IMR-90 (cell line): ENCODE data around the gene SOCS3. TPM values are rescaled to one million over a fixed set of nuclear protein-coding genes. Genes with fewer than 3 reads are reported as not detected.

ENCODE experiments used
- ATAC-seq: fragments of 200-7000 bp; cut with Tn5 transposase; 2 replicates; pipeline ENCODE4 v1.9.1; 2020; ENCODE audit warnings: low read depth, mild to moderate bottlenecking, moderate library complexity
- BruUV-seq: library from RNA; stranded (reverse); fragments of 400-500 nt; replicated peaks from 2 replicates; lab custom pipeline; 2021; lab: Mats Ljungman, UMichigan
- CTCF ChIA-PET: fragments of 300-600 bp; formaldehyde crosslinking; extraction: SDS; loops from one replicate; lab custom pipeline; 2021; ENCODE audit warnings: antibody characterized with exemption; lab: Yijun Ruan, JAX
- POLR2A ChIA-PET: fragments of 300-600 bp; sonication (Branson Sonifier 250); formaldehyde crosslinking; loops from one replicate; lab custom pipeline; 2022; ENCODE audit warnings: antibody characterized with exemption; ENCODE audit not compliant: unreplicated experiment; lab: Charles Lee
- DNase-seq: peaks from one replicate; pipeline ENCODE4 v3.0.0; 2013
- H2AFZ ChIP-seq: replicated peaks from 2 replicates; pipeline ENCODE3; 2013; ENCODE audit warnings: low read length, mild to moderate bottlenecking; ENCODE audit not compliant: poor library complexity
- H2AK5ac ChIP-seq: 2 replicates; pipeline ENCODE4 v1.6.1; 2013; ENCODE audit warnings: low read depth, low read length, inconsistent platforms
- H2AK9ac ChIP-seq: replicated peaks from 2 replicates; pipeline ENCODE3; 2013; ENCODE audit warnings: mild to moderate bottlenecking, low read depth, low read length, moderate library complexity; ENCODE audit not compliant: poor library complexity
- H2BK120ac ChIP-seq: 2 replicates; pipeline ENCODE4 v1.6.1; 2013; ENCODE audit warnings: low read depth, low read length, inconsistent platforms
- H2BK15ac ChIP-seq: 3 replicates; pipeline ENCODE4 v1.6.1; 2013; ENCODE audit warnings: low read depth, low read length, inconsistent platforms
- H2BK20ac ChIP-seq: 2 replicates; pipeline ENCODE4 v1.6.1; 2013; ENCODE audit warnings: low read depth, mild to moderate bottlenecking, inconsistent platforms, low read length, moderate library complexity
- H2BK5ac ChIP-seq: 2 replicates; pipeline ENCODE4 v1.6.1; 2013; ENCODE audit warnings: mild to moderate bottlenecking, low read depth, low read length, inconsistent platforms; ENCODE audit not compliant: poor library complexity, severe bottlenecking
- H3K14ac ChIP-seq: replicated peaks from 2 replicates; pipeline ENCODE4 v1.6.1; 2013; ENCODE audit warnings: low read depth, low read length, inconsistent platforms
- H3K18ac ChIP-seq: 2 replicates; pipeline ENCODE4 v1.6.1; 2013; ENCODE audit warnings: low read depth, low read length, control low read depth
- H3K23ac ChIP-seq: 2 replicates; pipeline ENCODE4 v1.6.1; 2013; ENCODE audit warnings: low read depth, low read length, inconsistent platforms
- H3K27ac ChIP-seq: 2 replicates; pipeline ENCODE4 v1.5.1; 2013; ENCODE audit warnings: mild to moderate bottlenecking, control low read depth, low read length; ENCODE audit not compliant: insufficient read depth
- H3K27me3 ChIP-seq: 2 replicates; pipeline ENCODE4 v1.6.1; 2013; ENCODE audit warnings: low read length; ENCODE audit not compliant: control insufficient read depth, insufficient read depth
- H3K36me3 ChIP-seq: 2 replicates; pipeline ENCODE4 v1.6.1; 2013; ENCODE audit warnings: low read length, mixed read lengths; ENCODE audit not compliant: control insufficient read depth, insufficient read depth
- H3K4ac ChIP-seq: 2 replicates; pipeline ENCODE4 v1.6.1; 2013; ENCODE audit warnings: low read depth, low read length, inconsistent platforms
- H3K4me1 ChIP-seq: 2 replicates; pipeline ENCODE4 v1.6.1; 2013; ENCODE audit warnings: low read length, mixed read lengths; ENCODE audit not compliant: control insufficient read depth, insufficient read depth
- H3K4me2 ChIP-seq: 2 replicates; pipeline ENCODE4 v1.6.1; 2013; ENCODE audit warnings: low read depth, mild to moderate bottlenecking, control low read depth, low read length, moderate library complexity
- H3K4me3 ChIP-seq: 2 replicates; pipeline ENCODE4 v1.5.1; 2013; ENCODE audit warnings: low read depth, mild to moderate bottlenecking, control low read depth, low read length, moderate library complexity; ENCODE audit not compliant: insufficient read depth
- H3K56ac ChIP-seq: 2 replicates; pipeline ENCODE4 v1.6.1; 2013; ENCODE audit warnings: low read length, inconsistent platforms; ENCODE audit not compliant: insufficient read depth; ENCODE audit errors: extremely low read depth
- H3K79me1 ChIP-seq, 2 experiments: 2 replicates each; pipeline ENCODE4 v1.6.1; 2013; ENCODE audit warnings: low read length in 2 of 2, inconsistent platforms in 1 of 2, low read depth in 1 of 2
- H3K9ac ChIP-seq: 2 replicates; pipeline ENCODE4 v1.6.1; 2013; ENCODE audit warnings: low read depth, low read length, control low read depth
- H3K9me1 ChIP-seq: 2 replicates; pipeline ENCODE4 v1.6.1; 2013; ENCODE audit warnings: low read length, inconsistent platforms; ENCODE audit not compliant: insufficient read depth
- H3K9me3 ChIP-seq: 2 replicates; pipeline ENCODE4 v1.6.1; 2013; ENCODE audit warnings: low read length; ENCODE audit not compliant: control insufficient read depth, insufficient read depth
- H4K20me1 ChIP-seq: 2 replicates; pipeline ENCODE4 v1.6.1; 2013; ENCODE audit warnings: low read length, inconsistent platforms; ENCODE audit not compliant: insufficient read depth
- H4K5ac ChIP-seq: 2 replicates; pipeline ENCODE4 v1.6.1; 2013; ENCODE audit warnings: mild to moderate bottlenecking, low read depth, low read length, control low read depth
- H4K8ac ChIP-seq, 2 experiments: 2 replicates each; pipeline ENCODE4 v1.6.1; 2013; ENCODE audit warnings: low read depth in 2 of 2, low read length in 2 of 2, control low read depth in 1 of 2, inconsistent platforms in 1 of 2
- H4K91ac ChIP-seq: 2 replicates; pipeline ENCODE4 v1.6.1; 2013; ENCODE audit warnings: low read depth, low read length, inconsistent platforms; ENCODE audit not compliant: insufficient read depth
- BHLHE40 ChIP-seq: fragments of 150-350 bp; IDR thresholded peaks from 2 replicates; pipeline ENCODE4 v1.6.1; 2016; ENCODE audit warnings: mild to moderate bottlenecking, low read depth, low read length
- CEBPB ChIP-seq: IDR thresholded peaks from 2 replicates; pipeline ENCODE4 v1.6.1; 2012; ENCODE audit warnings: low read depth, low read length, improper control_type of control experiment
- CHD1 ChIP-seq: IDR thresholded peaks from 2 replicates; pipeline ENCODE4 v1.6.1; 2012; ENCODE audit warnings: low read depth, low read length, improper control_type of control experiment
- CTCF ChIP-seq: conservative IDR thresholded peaks from 2 replicates; pipeline ENCODE4 v1.5.1; 2012; ENCODE audit warnings: mild to moderate bottlenecking, low read depth, low read length, improper control_type of control experiment
- ELK1 ChIP-seq: fragments of 150-350 bp; IDR thresholded peaks from 2 replicates; pipeline ENCODE4 v1.6.1; 2016; ENCODE audit warnings: low read depth, mild to moderate bottlenecking, low read length, moderate library complexity, borderline replicate concordance
- FOS ChIP-seq: fragments of 150-350 bp; IDR thresholded peaks from 2 replicates; pipeline ENCODE4 v1.6.1; 2016; ENCODE audit warnings: low read depth, low read length
- MAFK ChIP-seq: IDR thresholded peaks from 2 replicates; pipeline ENCODE4 v1.6.1; 2012; ENCODE audit warnings: low read depth, low read length, improper control_type of control experiment
- MAZ ChIP-seq: IDR thresholded peaks from 2 replicates; pipeline ENCODE4 v1.6.1; 2012; ENCODE audit warnings: low read depth, mild to moderate bottlenecking, low read length, improper control_type of control experiment, moderate library complexity, borderline replicate concordance
- MXI1 ChIP-seq: IDR thresholded peaks from 2 replicates; pipeline ENCODE4 v1.6.1; 2012; ENCODE audit warnings: low read depth, mild to moderate bottlenecking, low read length, moderate library complexity, borderline replicate concordance
- NFE2L2 ChIP-seq: fragments of 150-350 bp; IDR thresholded peaks from 2 replicates; pipeline ENCODE4 v1.6.1; 2016; ENCODE audit warnings: low read depth, mild to moderate bottlenecking, low read length
- POLR2A ChIP-seq: IDR thresholded peaks from 2 replicates; pipeline ENCODE4 v1.6.1; 2012; ENCODE audit warnings: mild to moderate bottlenecking, low read depth, low read length
- RAD21 ChIP-seq: IDR thresholded peaks from 2 replicates; pipeline ENCODE4 v1.6.1; 2012; ENCODE audit warnings: low read length, improper control_type of control experiment
- RCOR1 ChIP-seq: IDR thresholded peaks from 2 replicates; pipeline ENCODE4 v1.6.1; 2012; ENCODE audit warnings: mild to moderate bottlenecking, low read length, improper control_type of control experiment; ENCODE audit not compliant: insufficient replicate concordance
- RFX5 ChIP-seq: IDR thresholded peaks from 2 replicates; pipeline ENCODE4 v1.8.0; 2012; ENCODE audit warnings: low read depth, mild to moderate bottlenecking, low read length, moderate library complexity
- SMC3 ChIP-seq: fragments of 150-350 bp; IDR thresholded peaks from 2 replicates; pipeline ENCODE4 v1.6.1; 2016; ENCODE audit warnings: low read depth, mild to moderate bottlenecking, antibody characterized with exemption, low read length, moderate library complexity
- USF2 ChIP-seq: fragments of 150-350 bp; IDR thresholded peaks from 2 replicates; pipeline ENCODE4 v1.6.1; 2017; ENCODE audit warnings: mild to moderate bottlenecking, antibody characterized with exemption, low read length, low read depth
- WGBS, 2 experiments: methylation state at CpG; one replicate each; pipeline versions ENCODE4 v1.1.5 to v1.1.7; 2013; ENCODE audit warnings: missing lambda C conversion rate in 2 of 2; ENCODE audit not compliant: insufficient read length in 1 of 2; ENCODE audit errors: extremely low coverage in 2 of 2; 5-methylcytosine and 5-hydroxymethylcytosine counted together
- dilution Hi-C: fragments of 300-500 bp; cut with HindIII; formaldehyde crosslinking; loops from one replicate; pipeline ENCODE4 v1.14.3; 2018; ENCODE audit warnings: low sequenced_read_pairs; ENCODE audit not compliant: unreplicated experiment
- in situ Hi-C: fragments of 300-500 bp; cut with MboI; formaldehyde crosslinking; loops from 3 replicates; pipeline ENCODE4 v1.14.3; 2019; ENCODE audit warnings: low sequenced_read_pairs, inconsistent platforms, mixed read lengths
- intact Hi-C: fragments of 100-400 bp; cut with micrococcal nuclease; formaldehyde crosslinking; loops from 2 replicates; pipeline ENCODE4 v1.10.0; 2022
- polyA plus RNA-seq, 3 experiments: library from polyadenylated mRNA; depleted of rRNA; stranded (reverse); fragments of >200 nt; gene quantifications; 2 replicates each; pipeline ENCODE4 v1.2.3, GENCODE V29; 2012; ENCODE audit warnings: low replicate concordance in 1 of 3
- total RNA-seq: library from RNA; depleted of rRNA; stranded (reverse); fragments of >200 nt; gene quantifications from 2 replicates; pipeline ENCODE4 v1.2.3, GENCODE V29; 2012

The SOCS3 gene
- total and polyA plus RNA-seq, 2 of the 4 experiments (the other 2 are of a cell fraction), result 19.2 to 19.9 TPM

GRCh38 chr17:78362232-78362631, 2.4 kb upstream of the SOCS3 start:
- ATAC-seq (no peak), DNase-seq (no peak)
- H3K18ac ChIP-seq, result no peak overlapping the region
- H2BK5ac ChIP-seq, result no peak overlapping the region
- no peak overlapping the region for H4K8ac ChIP-seq
- intact Hi-C loops, result no loop called here
- peaks cover 17% of the 10 kb centered on the region for H3K36me3 ChIP-seq
- H3K4me2 ChIP-seq, result no peak overlapping the region
- H3K14ac ChIP-seq, result no peak overlapping the region
- H3K4ac ChIP-seq, result no peak overlapping the region
- no TSS peak for BruUV-seq
- H2BK15ac ChIP-seq, result no peak overlapping the region
- no peak overlapping the region for H4K91ac ChIP-seq
- no peak overlapping the region for H2AFZ ChIP-seq
- H2BK20ac ChIP-seq, result no peak overlapping the region
- CTCF ChIA-PET, result interaction anchor here (0.5 to 1.3 kb wide), 2 partner anchors 17 to 60 kb away, joined by 3 to 5 read pairs; no protein-coding TSS in a partner anchor
- H3K4me1 ChIP-seq, result peaks cover 13% of the 10 kb centered on the region
- no peak overlapping the region for H3K27ac ChIP-seq
- no peak overlapping the region for H3K23ac ChIP-seq
- H3K79me1 ChIP-seq, result peaks cover 0 to 7% of the 10 kb centered on the region in 2 experiments; a peak in 2 of 4 replicates
- TF ChIP-seq RAD21, result no peak
- TF ChIP-seq POLR2A, result no peak
- no peak for TF ChIP-seq BHLHE40
- TF ChIP-seq RFX5, result no peak
- no peak for TF ChIP-seq FOS
- TF ChIP-seq CTCF, result no peak
- TF ChIP-seq MXI1, result no peak
- TF ChIP-seq CEBPB, result no peak
- no peak for TF ChIP-seq SMC3
- no peak for TF ChIP-seq ELK1
- no peak for TF ChIP-seq USF2
- TF ChIP-seq MAZ, result no peak
- no peak for TF ChIP-seq RCOR1
- TF ChIP-seq CHD1, result no peak
- TF ChIP-seq NFE2L2, result no peak
- TF ChIP-seq MAFK, result no peak
- H2AK5ac ChIP-seq, result no peak overlapping the region
- no peak overlapping the region for H2AK9ac ChIP-seq
- H3K56ac ChIP-seq, result no peak overlapping the region
- no peak overlapping the region for H2BK120ac ChIP-seq
- POLR2A ChIA-PET, result interaction anchor here (0.8 kb wide), 1 partner anchor 23 kb away, joined by 28 read pairs; no protein-coding TSS in a partner anchor
- H3K4me3 ChIP-seq, result no peak overlapping the region
- no peak overlapping the region for H4K5ac ChIP-seq
- no peaks in the 10 kb centered on the region for H3K9me3 ChIP-seq
- dilution Hi-C loops, result no loop called here
- no peaks in the 10 kb centered on the region for H3K9me1 ChIP-seq
- in situ Hi-C loops, result loop anchor here (5.0 kb wide), 1 partner anchor 55 kb away; no protein-coding TSS in a partner anchor
- peaks cover 25% of the 10 kb centered on the region for H4K20me1 ChIP-seq
- H3K27me3 ChIP-seq, result no peaks in the 10 kb centered on the region
- no CpG with 5 or more reads among the region's 5 CpGs for WGBS, 2 experiments
- H3K9ac ChIP-seq, result no peak overlapping the region
